KMS-11 (cell line): ENCODE results near the gene ZNRF3.

Source experiments
- H2AFZ ChIP-seq: fragments of 200-600 bp; sonication (generic); 2 replicates; pipeline ENCODE4 v1.6.1; 2016; ENCODE audit warnings: antibody characterized with exemption, mixed run types, low read depth
- H3K27ac ChIP-seq: fragments of 200-600 bp; sonication (generic); 2 replicates; pipeline ENCODE4 v1.6.1; 2016; ENCODE audit warnings: mild to moderate bottlenecking, mixed run types
- H3K27me3 ChIP-seq: fragments of 200-600 bp; sonication (generic); 2 replicates; pipeline ENCODE4 v1.6.1; 2017; ENCODE audit warnings: mild to moderate bottlenecking, low read depth, mixed run types, moderate library complexity; ENCODE audit not compliant: insufficient read depth
- H3K36me3 ChIP-seq: fragments of 200-600 bp; sonication (generic); 2 replicates; pipeline ENCODE4 v1.6.1; 2017; ENCODE audit warnings: mild to moderate bottlenecking, mixed run types; ENCODE audit not compliant: insufficient read depth
- H3K4me1 ChIP-seq: fragments of 200-600 bp; sonication (generic); 2 replicates; pipeline ENCODE4 v1.6.1; 2016; ENCODE audit warnings: mild to moderate bottlenecking, low read depth, mixed run types; ENCODE audit not compliant: poor library complexity, severe bottlenecking
- H3K4me2 ChIP-seq: fragments of 200-600 bp; sonication (generic); 2 replicates; pipeline ENCODE4 v1.7.0; 2016; ENCODE audit warnings: mild to moderate bottlenecking, mixed run types
- H3K4me3 ChIP-seq: fragments of 200-600 bp; sonication (generic); IDR thresholded peaks from 2 replicates; pipeline ENCODE4 v1.6.1; 2017; ENCODE audit warnings: low read depth, low read length, mixed read lengths; ENCODE audit not compliant: insufficient read depth
- H3K79me2 ChIP-seq: fragments of 200-600 bp; sonication (generic); 2 replicates; pipeline ENCODE4 v1.6.1; 2016; ENCODE audit warnings: low read depth, mixed run types; ENCODE audit not compliant: insufficient read depth
- H3K9ac ChIP-seq: fragments of 200-600 bp; sonication (generic); 2 replicates; pipeline ENCODE4 v1.6.1; 2016; ENCODE audit warnings: mild to moderate bottlenecking, mixed run types
- H4K20me1 ChIP-seq: fragments of 200-600 bp; sonication (generic); 2 replicates; pipeline ENCODE4 v1.6.1; 2016; ENCODE audit warnings: mild to moderate bottlenecking, mixed run types; ENCODE audit not compliant: insufficient read depth
- CTCF ChIP-seq: fragments of 200-600 bp; sonication (generic); conservative IDR thresholded peaks from 2 replicates; pipeline ENCODE4 v1.6.1; 2017; ENCODE audit warnings: low read depth, mild to moderate bottlenecking, antibody characterized with exemption, low read length, moderate library complexity, mixed read lengths

ZNRF3 gene

GRCh38 chr22:28995551-28995950 is 112.2 kb downstream of the ZNRF3 start:
- no peak overlapping the region for H3K27ac ChIP-seq
- H3K36me3 ChIP-seq, result no peaks in the 10 kb centered on the region
- no peak for TF ChIP-seq CTCF
- H3K9ac ChIP-seq, result no peak overlapping the region
- H3K27me3 ChIP-seq, result no peaks in the 10 kb centered on the region
- no peak overlapping the region for H3K4me3 ChIP-seq
- no peaks in the 10 kb centered on the region for H3K4me1 ChIP-seq
- no peaks in the 10 kb centered on the region for H4K20me1 ChIP-seq
- no peak overlapping the region for H2AFZ ChIP-seq
- H3K79me2 ChIP-seq, result no peaks in the 10 kb centered on the region
- H3K4me2 ChIP-seq, result no peak overlapping the region

GRCh38 chr22:28997342-28997741 is 114.0 kb downstream of the ZNRF3 start:
- no peak overlapping the region for H3K4me3 ChIP-seq
- H3K4me1 ChIP-seq, result no peaks in the 10 kb centered on the region
- H3K36me3 ChIP-seq, result no peaks in the 10 kb centered on the region
- H3K79me2 ChIP-seq, result no peaks in the 10 kb centered on the region
- H4K20me1 ChIP-seq, result no peaks in the 10 kb centered on the region
- TF ChIP-seq CTCF, result no peak
- no peak overlapping the region for H3K4me2 ChIP-seq
- no peaks in the 10 kb centered on the region for H3K27me3 ChIP-seq
- no peak overlapping the region for H3K9ac ChIP-seq
- no peak overlapping the region for H3K27ac ChIP-seq
- H2AFZ ChIP-seq, result no peak overlapping the region

GRCh38 chr22:28998681-28999080 is 115.3 kb downstream of the ZNRF3 start:
- no peak overlapping the region for H3K4me3 ChIP-seq
- no peaks in the 10 kb centered on the region for H3K79me2 ChIP-seq
- no peaks in the 10 kb centered on the region for H3K27me3 ChIP-seq
- no peak for TF ChIP-seq CTCF
- H3K27ac ChIP-seq, result no peak overlapping the region
- no peaks in the 10 kb centered on the region for H4K20me1 ChIP-seq
- H3K4me2 ChIP-seq, result no peak overlapping the region
- no peaks in the 10 kb centered on the region for H3K36me3 ChIP-seq
- H3K4me1 ChIP-seq, result no peaks in the 10 kb centered on the region
- no peak overlapping the region for H2AFZ ChIP-seq
- H3K9ac ChIP-seq, result no peak overlapping the region

GRCh38 chr22:28999510-28999909 is 116.1 kb downstream of the ZNRF3 start:
- H4K20me1 ChIP-seq, result no peaks in the 10 kb centered on the region
- H3K27me3 ChIP-seq, result no peaks in the 10 kb centered on the region
- no peak overlapping the region for H2AFZ ChIP-seq
- no peaks in the 10 kb centered on the region for H3K4me1 ChIP-seq
- H3K36me3 ChIP-seq, result no peaks in the 10 kb centered on the region
- TF ChIP-seq CTCF, result no peak
- no peak overlapping the region for H3K4me2 ChIP-seq
- no peak overlapping the region for H3K4me3 ChIP-seq
- no peak overlapping the region for H3K27ac ChIP-seq
- no peak overlapping the region for H3K9ac ChIP-seq
- H3K79me2 ChIP-seq, result no peaks in the 10 kb centered on the region
